ENCODE measurements around the gene LY6G6D.

The LY6G6D gene

DNA sequence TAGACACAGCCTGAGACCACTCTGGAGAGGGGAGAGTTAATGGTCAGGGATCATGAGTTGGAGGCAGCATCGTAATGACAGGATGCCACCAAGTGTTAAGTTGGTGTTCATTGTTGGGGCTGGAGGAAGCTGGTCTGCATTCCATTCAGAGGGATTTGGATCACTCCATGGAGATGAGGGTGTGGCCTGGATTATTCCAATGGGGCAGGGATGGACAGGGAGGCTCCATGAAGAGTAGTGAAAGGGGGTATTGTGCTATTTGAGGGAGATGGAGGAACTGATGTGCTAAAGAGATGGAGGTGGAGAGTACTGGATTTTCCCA, 48.4 kb downstream of the LY6G6D start:
- Histone ChIP-seq H3K36me3 (ENCODE audit: insufficient read depth, low read length) (peaks cover 2% of the 10 kb centered on the region), H3K9me3 (ENCODE audit: low read length) (no peaks in the 10 kb centered on the region), H3K27me3 (ENCODE audit: control insufficient read depth in 1 of 2, insufficient read depth in 2 of 2, low read length in 2 of 2) (peaks cover 0 to 10% of the 10 kb centered on the region in 2 donors), H3K27ac (ENCODE audit: low read depth, low read length) (no peak overlapping the region), H3K4me1 (ENCODE audit: insufficient read depth, low read length) (no peaks in the 10 kb centered on the region), H3K9ac (ENCODE audit: low read length) (no peak overlapping the region), H3K4me3 (ENCODE audit: low read depth in 1 of 2, low read length in 2 of 2) (no peak overlapping the region)

DNA sequence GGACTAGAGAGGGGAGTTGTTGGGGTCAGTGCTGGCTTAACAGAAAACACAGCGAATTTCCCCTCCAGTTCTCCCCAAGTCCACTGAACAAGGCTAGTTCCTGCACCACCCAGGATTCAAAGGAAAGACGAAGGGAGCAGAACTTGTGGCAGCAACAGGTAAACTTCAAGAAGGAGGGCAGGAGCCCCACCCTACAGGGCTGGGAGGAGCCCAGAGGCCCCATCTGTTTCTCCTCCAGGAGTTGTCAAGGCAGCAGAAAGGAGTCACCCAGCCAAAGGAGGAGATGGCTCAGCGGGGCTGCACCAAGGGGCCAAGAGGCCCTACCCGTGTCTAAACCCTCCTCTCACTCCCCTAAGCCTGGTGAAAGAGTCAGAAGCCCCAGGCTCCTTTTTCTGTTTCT, 49.0 kb downstream of the LY6G6D start:
- Histone ChIP-seq H3K36me3 (ENCODE audit: insufficient read depth, low read length) (no peaks in the 10 kb centered on the region), H3K4me3 (ENCODE audit: low read depth in 1 of 2, low read length in 2 of 2) (no peak overlapping the region), H3K9me3 (ENCODE audit: low read length) (no peaks in the 10 kb centered on the region), H3K4me1 (ENCODE audit: insufficient read depth, low read length) (no peaks in the 10 kb centered on the region), H3K9ac (ENCODE audit: low read length) (no peak overlapping the region), H3K27me3 (ENCODE audit: control insufficient read depth in 1 of 2, insufficient read depth in 2 of 2, low read length in 2 of 2) (peaks cover 0 to 10% of the 10 kb centered on the region in 2 donors), H3K27ac (ENCODE audit: low read depth, low read length) (no peak overlapping the region)

DNA sequence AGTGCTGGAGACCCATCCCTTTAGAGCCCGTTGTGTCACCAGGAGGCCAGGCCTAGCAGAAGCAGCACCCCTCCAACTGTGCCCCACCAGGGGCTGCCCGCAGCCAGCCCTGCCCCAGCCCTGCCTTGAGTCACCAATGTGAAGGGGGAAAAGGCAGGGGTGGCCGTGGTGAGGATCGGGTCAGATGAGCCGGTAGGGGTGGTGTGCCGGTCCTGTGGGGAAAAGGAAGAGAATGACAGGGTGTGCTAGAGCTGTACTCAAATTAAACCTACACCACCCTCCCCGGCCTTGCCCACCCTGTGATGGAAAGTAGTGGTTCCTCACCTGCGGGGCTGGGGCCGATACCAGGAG, 50.4 kb downstream of the LY6G6D start:
- peaks cover 0 to 10% of the 10 kb centered on the region in 2 donors for H3K27me3 ChIP-seq (ENCODE audit: control insufficient read depth in 1 of 2, insufficient read depth in 2 of 2, low read length in 2 of 2)
- H3K9me3 ChIP-seq (ENCODE audit: low read length): no peaks in the 10 kb centered on the region
- H3K4me1 ChIP-seq (ENCODE audit: insufficient read depth, low read length): no peaks in the 10 kb centered on the region
- H3K4me3 ChIP-seq (ENCODE audit: low read depth in 1 of 2, low read length in 2 of 2): peak overlapping the region in 1 of 2 donors; percentile 43
- no peak overlapping the region for H3K9ac ChIP-seq (ENCODE audit: low read length)
- H3K36me3 ChIP-seq (ENCODE audit: insufficient read depth, low read length): no peaks in the 10 kb centered on the region
- H3K27ac ChIP-seq (ENCODE audit: low read depth, low read length): no peak overlapping the region

DNA sequence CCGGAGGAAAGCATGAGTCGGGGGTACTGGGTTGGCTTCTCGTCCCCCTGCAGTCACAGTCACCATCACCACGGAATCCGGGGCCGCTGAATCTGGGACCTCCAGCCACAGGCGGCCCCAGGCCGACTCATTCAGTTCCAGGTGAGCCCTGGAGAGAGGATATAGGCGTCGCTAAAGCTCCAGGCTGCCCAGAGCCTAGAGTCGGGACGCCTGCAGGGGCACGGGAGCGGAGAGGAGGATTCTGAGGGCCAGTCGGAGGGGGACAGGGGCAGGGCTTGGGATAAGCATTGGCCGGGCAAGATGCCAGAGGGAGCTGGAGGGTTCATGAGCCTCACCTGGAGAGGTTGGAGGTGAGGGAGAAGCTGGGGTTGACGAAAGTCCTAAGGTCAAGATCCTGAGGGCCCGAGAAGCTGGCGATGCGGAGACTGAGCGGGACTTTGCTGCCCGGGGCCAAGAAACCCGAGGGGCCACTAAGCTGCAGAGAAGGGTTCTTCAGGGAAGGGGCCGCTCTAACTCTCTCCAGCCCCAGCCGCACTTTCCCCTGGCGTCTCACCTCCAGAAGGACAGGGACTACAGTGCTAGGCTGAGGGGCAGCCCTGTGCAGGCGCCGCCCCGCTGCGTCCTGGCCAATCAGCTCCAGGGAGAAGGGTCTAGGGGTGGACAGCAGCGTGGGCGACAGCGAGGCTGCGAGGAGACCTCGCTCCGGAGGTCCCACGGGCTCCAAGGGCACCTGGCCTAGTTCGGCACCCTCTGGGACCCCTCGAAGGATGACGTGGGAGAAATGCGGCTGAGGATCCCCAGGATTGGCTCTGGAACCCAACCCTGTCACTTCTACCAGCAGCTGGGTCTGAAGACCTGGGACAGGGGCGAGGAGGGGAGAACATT, 51.0 kb downstream of the LY6G6D start:
- no peak overlapping the region for H3K27ac ChIP-seq (ENCODE audit: low read depth, low read length)
- H3K36me3 ChIP-seq (ENCODE audit: insufficient read depth, low read length): no peaks in the 10 kb centered on the region
- H3K4me1 ChIP-seq (ENCODE audit: insufficient read depth, low read length): no peaks in the 10 kb centered on the region
- no peak overlapping the region for H3K9ac ChIP-seq (ENCODE audit: low read length)
- H3K4me3 ChIP-seq (ENCODE audit: low read depth in 1 of 2, low read length in 2 of 2): peak overlapping the region; percentile 32 to 43
- peaks cover 0 to 10% of the 10 kb centered on the region in 2 donors for H3K27me3 ChIP-seq (ENCODE audit: control insufficient read depth in 1 of 2, insufficient read depth in 2 of 2, low read length in 2 of 2)
- H3K9me3 ChIP-seq (ENCODE audit: low read length): no peaks in the 10 kb centered on the region

DNA sequence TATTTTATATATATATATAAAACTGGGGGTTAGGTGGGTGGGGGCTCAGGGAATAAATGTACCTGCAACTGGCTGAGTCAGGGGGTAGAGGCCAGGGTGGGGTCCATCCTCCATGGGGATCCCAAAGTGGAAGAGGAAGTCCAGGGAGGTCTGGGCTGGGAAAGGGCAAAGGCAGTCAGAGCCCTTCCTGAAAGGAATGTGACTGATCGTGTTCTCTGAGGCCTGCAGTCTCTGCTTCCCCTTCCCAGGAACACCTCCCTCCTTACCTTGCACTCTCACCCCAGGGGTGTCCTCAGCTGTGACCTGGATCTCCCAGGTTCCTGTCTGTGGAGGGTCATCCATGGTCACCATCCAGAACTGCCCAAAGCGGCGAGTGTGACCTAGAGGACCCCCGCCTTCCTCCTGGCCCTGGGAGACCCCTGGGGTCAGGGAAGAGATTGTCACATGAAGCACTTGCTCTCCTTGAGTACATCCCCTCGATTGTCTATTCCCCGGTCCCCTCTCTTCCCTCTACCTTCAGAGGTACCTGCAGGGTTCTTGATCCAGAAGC, 52.0 kb downstream of the LY6G6D start:
- Histone ChIP-seq H3K27ac (ENCODE audit: low read depth, low read length) (no peak overlapping the region), H3K4me1 (ENCODE audit: insufficient read depth, low read length) (no peaks in the 10 kb centered on the region), H3K4me3 (ENCODE audit: low read depth in 1 of 2, low read length in 2 of 2) (no peak overlapping the region), H3K9ac (ENCODE audit: low read length) (no peak overlapping the region), H3K27me3 (ENCODE audit: control insufficient read depth in 1 of 2, insufficient read depth in 2 of 2, low read length in 2 of 2) (peaks cover 0 to 10% of the 10 kb centered on the region in 2 donors), H3K36me3 (ENCODE audit: insufficient read depth, low read length) (no peaks in the 10 kb centered on the region), H3K9me3 (ENCODE audit: low read length) (no peaks in the 10 kb centered on the region)

Measured in muscle layer of colon (tissue), 2 donors.